Esophagus (tissue), 2 donors: ENCODE data around the gene SH3BP4. TPM values are rescaled to one million over a fixed set of nuclear protein-coding genes. Genes with fewer than 3 reads are reported as not detected.

Experiments used
- H3K27ac ChIP-seq, 2 donors: one replicate each; pipeline ENCODE4 v1.5.1; 2013; ENCODE audit warnings: low read depth in 2 of 2, mild to moderate bottlenecking in 2 of 2, inconsistent platforms in 1 of 2, low read length in 1 of 2, moderate library complexity in 1 of 2
- H3K27me3 ChIP-seq, 2 donors: one replicate each; pipeline ENCODE4 v1.6.1; 2013; ENCODE audit warnings: low read length in 2 of 2, control low read depth in 1 of 2, mild to moderate bottlenecking in 1 of 2; ENCODE audit not compliant: insufficient read depth in 2 of 2, control insufficient read depth in 1 of 2
- H3K36me3 ChIP-seq, 2 donors: one replicate each; pipeline ENCODE4 v1.6.1; 2013; ENCODE audit warnings: low read length in 1 of 2; ENCODE audit not compliant: control insufficient read depth in 2 of 2, insufficient read depth in 2 of 2
- H3K4me1 ChIP-seq, 2 donors: one replicate each; pipeline ENCODE4 v1.6.1; 2013; ENCODE audit warnings: low read length in 1 of 2; ENCODE audit not compliant: control insufficient read depth in 2 of 2, insufficient read depth in 2 of 2
- H3K4me3 ChIP-seq, 2 donors: one replicate each; pipeline ENCODE4 v1.5.1; 2013; ENCODE audit warnings: low read length in 2 of 2, mild to moderate bottlenecking in 2 of 2, low read depth in 1 of 2, moderate library complexity in 1 of 2
- H3K9me3 ChIP-seq, 2 donors: one replicate each; pipeline ENCODE4 v1.6.1; 2013; ENCODE audit warnings: mild to moderate bottlenecking in 2 of 2, low read depth in 1 of 2, low read length in 1 of 2, moderate library complexity in 1 of 2; ENCODE audit not compliant: control insufficient read depth in 2 of 2, insufficient read depth in 1 of 2
- WGBS, 2 donors: extraction: QIAGEN DNeasy Blood & Tissue Kit; methylation state at CpG; one replicate each; pipeline ENCODE4 v1.1.7; 2013; 5-methylcytosine and 5-hydroxymethylcytosine counted together
- polyA plus RNA-seq, 2 donors: library from polyadenylated mRNA; stranded (reverse); fragments of 200-250 nt; gene quantifications; one replicate each; pipeline ENCODE4 v1.2.3, GENCODE V29; 2013
- donor health status: healthy with polysubstance abuse.
- donor health status: Bipolar disorder and iron deficiency.

The SH3BP4 gene
- polyA plus RNA-seq, 2 donors = 4.4 to 5.5 TPM

GRCh38 chr2:234940527-234940926 is 11.3 kb upstream of the SH3BP4 start:
- WGBS, 2 donors = 92 to 97% methylated on average over 7 of the region's 7 CpGs
- Histone ChIP-seq H3K27me3 (peaks cover 0 to 3% of the 10 kb centered on the region in 2 donors), H3K9me3 (no peaks in the 10 kb centered on the region), H3K27ac (no peak overlapping the region), H3K4me1 (no peaks in the 10 kb centered on the region), H3K4me3 (no peak overlapping the region), H3K36me3 (no peaks in the 10 kb centered on the region)

GRCh38 chr2:234945339-234945873 is 6.4 kb upstream of the SH3BP4 start:
- H3K36me3 ChIP-seq = no peaks in the 10 kb centered on the region
- no peak overlapping the region for H3K27ac ChIP-seq
- H3K27me3 ChIP-seq = peaks cover 0 to 3% of the 10 kb centered on the region in 2 donors
- H3K4me1 ChIP-seq = no peaks in the 10 kb centered on the region
- no peak overlapping the region for H3K4me3 ChIP-seq
- WGBS, 2 donors = 56 to 73% methylated on average over 14 of the region's 14 CpGs
- no peaks in the 10 kb centered on the region for H3K9me3 ChIP-seq

GRCh38 chr2:234947556-234947955 is 4.3 kb upstream of the SH3BP4 start:
- Histone ChIP-seq H3K27me3 (no peaks in the 10 kb centered on the region), H3K4me3 (no peak overlapping the region), H3K27ac (no peak overlapping the region), H3K36me3 (no peaks in the 10 kb centered on the region), H3K9me3 (no peaks in the 10 kb centered on the region), H3K4me1 (peaks cover 0 to 7% of the 10 kb centered on the region in 2 donors)
- WGBS, 2 donors = 88 to 89% methylated on average over 3 of the region's 3 CpGs

GRCh38 chr2:234949762-234950434 is 1.9 kb upstream of the SH3BP4 start:
- peaks cover 0 to 8% of the 10 kb centered on the region in 2 donors for H3K4me1 ChIP-seq
- no peaks in the 10 kb centered on the region for H3K27me3 ChIP-seq
- no peak overlapping the region for H3K27ac ChIP-seq
- H3K9me3 ChIP-seq = no peaks in the 10 kb centered on the region
- no peaks in the 10 kb centered on the region for H3K36me3 ChIP-seq
- WGBS, 2 donors = 45 to 64% methylated on average over 6 of the region's 6 CpGs
- H3K4me3 ChIP-seq = no peak overlapping the region

GRCh38 chr2:234950435-234950729 is 1.4 kb upstream of the SH3BP4 start:
- WGBS, 2 donors = 63 to 70% methylated on average over 7 of the region's 7 CpGs

GRCh38 chr2:234950730-234951663 is 820 bp upstream of the SH3BP4 start:
- no peaks in the 10 kb centered on the region for H3K27me3 ChIP-seq
- 13 to 19% methylated on average over 56 to 59 of the region's 59 CpGs for WGBS, 2 donors
- H3K36me3 ChIP-seq = no peaks in the 10 kb centered on the region
- peaks cover 0 to 8% of the 10 kb centered on the region in 2 donors for H3K4me1 ChIP-seq
- peak overlapping the region; percentile 50 to 52 for H3K27ac ChIP-seq
- H3K4me3 ChIP-seq = peak overlapping the region; percentile 58 to 92
- H3K9me3 ChIP-seq = no peaks in the 10 kb centered on the region

More at GRCh38 chr2:234950435-234950729, 1.4 kb upstream of the SH3BP4 start:
- H3K27ac ChIP-seq = no peak overlapping the region
- H3K27me3 ChIP-seq = no peaks in the 10 kb centered on the region
- no peaks in the 10 kb centered on the region for H3K36me3 ChIP-seq
- H3K9me3 ChIP-seq = no peaks in the 10 kb centered on the region
- H3K4me3 ChIP-seq = no peak overlapping the region
- H3K4me1 ChIP-seq = peaks cover 0 to 8% of the 10 kb centered on the region in 2 donors

GRCh38 chr2:234952270-234953115 is 676 bp downstream of the SH3BP4 start:
- no peaks in the 10 kb centered on the region for H3K27me3 ChIP-seq
- WGBS, 2 donors = 1% methylated on average over 67 to 102 of the region's 102 CpGs
- no peaks in the 10 kb centered on the region for H3K36me3 ChIP-seq

GRCh38 chr2:234953116-234954031 is 1.6 kb downstream of the SH3BP4 start:
- peak overlapping the region; percentile 71 to 92 for H3K4me3 ChIP-seq
- 37 to 51% methylated on average over 20 of the region's 20 CpGs for WGBS, 2 donors
- peak overlapping the region; percentile 63 to 65 for H3K27ac ChIP-seq
- H3K4me1 ChIP-seq = peaks cover 0 to 8% of the 10 kb centered on the region in 2 donors
- no peaks in the 10 kb centered on the region for H3K9me3 ChIP-seq
- no peaks in the 10 kb centered on the region for H3K36me3 ChIP-seq
- H3K27me3 ChIP-seq = no peaks in the 10 kb centered on the region

More at GRCh38 chr2:234952270-234953115, 676 bp downstream of the SH3BP4 start:
- H3K4me3 ChIP-seq = peak overlapping the region; percentile 71 to 92
- peaks cover 0 to 8% of the 10 kb centered on the region in 2 donors for H3K4me1 ChIP-seq
- peak overlapping the region; percentile 57 to 65 for H3K27ac ChIP-seq
- H3K9me3 ChIP-seq = no peaks in the 10 kb centered on the region
